Dedifferentiated amniotic fluid mesenchymal stem cell (primary cell): Measurements from ENCODE around the gene CATSPERE.
"Not testable (repeated sequence)": the region's sequence is repeated elsewhere in the genome, so short reads cannot be mapped to it uniquely, and the experiment has no call there.

Experiments
- DNase-seq: peaks from one replicate; pipeline ENCODE4 v3.0.0-alpha.2; 2016; ENCODE audit errors: extremely low spot score

CATSPERE gene

DNA sequence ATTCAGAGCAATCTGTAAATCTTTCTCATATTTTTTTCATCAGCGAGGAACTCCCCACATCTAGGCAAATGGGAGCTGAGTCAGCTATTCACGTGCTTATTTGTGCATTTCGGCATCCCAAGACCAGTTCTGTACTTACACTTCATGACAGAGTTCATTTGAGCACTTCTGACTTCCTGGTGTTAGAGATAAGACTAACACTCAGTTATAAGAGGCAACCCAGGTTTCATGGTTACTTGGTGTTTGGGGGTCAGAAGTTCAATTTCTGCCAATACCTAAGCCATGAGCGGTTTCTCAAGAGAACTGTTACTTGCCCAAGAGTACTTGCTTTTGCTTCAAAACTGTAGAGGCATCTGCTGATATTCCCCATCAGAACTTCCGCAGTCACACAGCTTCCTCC lies 167.7 kb downstream of the CATSPERE start:
- no peak for DNase-seq

GRCh38 chr1:244633140-244633539 lies 172.1 kb downstream of the CATSPERE start:
- no peak for DNase-seq

GRCh38 chr1:244634546-244634945 lies 173.5 kb downstream of the CATSPERE start:
- DNase-seq, result no peak

GRCh38 chr1:244636488-244637259 lies 175.6 kb downstream of the CATSPERE start:
- DNase-seq, result no peak

GRCh38 chr1:244639561-244639960 lies 178.5 kb downstream of the CATSPERE start:
- no peak for DNase-seq

DNA sequence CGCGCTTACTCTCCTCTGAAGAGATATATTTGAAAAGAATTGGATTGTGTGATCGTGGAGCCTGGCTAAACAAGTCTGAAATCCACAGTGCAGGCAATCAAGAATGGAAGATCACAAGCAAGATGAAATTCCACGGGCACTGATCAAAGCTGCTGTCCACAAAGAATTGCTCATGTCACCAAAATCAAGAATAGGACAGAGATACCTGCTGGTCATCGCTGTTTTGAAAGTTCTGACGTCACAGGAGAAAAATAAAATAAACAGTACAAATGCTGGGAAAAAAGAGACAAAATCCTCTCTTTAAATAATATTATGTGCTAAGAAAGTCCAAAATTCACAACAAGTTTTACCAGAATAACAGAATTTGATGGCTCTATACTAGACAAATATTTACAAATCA lies 179.8 kb downstream of the CATSPERE start:
- no peak for DNase-seq

DNA sequence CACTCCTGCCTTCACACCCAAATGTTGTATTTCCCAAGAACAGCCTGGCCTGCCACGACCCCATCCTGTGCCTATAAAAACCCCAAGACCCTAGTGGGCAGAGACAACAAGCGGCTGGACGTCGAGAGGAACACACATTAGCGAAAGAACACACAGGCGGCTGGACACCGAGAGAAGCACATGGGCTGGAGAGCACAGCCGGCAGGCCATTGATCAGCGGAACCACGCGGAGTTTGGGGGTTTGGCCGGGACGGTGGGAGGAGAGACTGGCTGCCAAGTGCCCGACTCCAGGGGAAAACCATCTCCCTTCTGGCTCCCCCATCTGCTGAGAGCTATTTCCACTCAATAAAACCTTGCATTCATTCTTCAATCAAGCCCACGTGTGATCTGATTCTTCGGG lies 181.5 kb downstream of the CATSPERE start:
- DNase-seq, result no peak

DNA sequence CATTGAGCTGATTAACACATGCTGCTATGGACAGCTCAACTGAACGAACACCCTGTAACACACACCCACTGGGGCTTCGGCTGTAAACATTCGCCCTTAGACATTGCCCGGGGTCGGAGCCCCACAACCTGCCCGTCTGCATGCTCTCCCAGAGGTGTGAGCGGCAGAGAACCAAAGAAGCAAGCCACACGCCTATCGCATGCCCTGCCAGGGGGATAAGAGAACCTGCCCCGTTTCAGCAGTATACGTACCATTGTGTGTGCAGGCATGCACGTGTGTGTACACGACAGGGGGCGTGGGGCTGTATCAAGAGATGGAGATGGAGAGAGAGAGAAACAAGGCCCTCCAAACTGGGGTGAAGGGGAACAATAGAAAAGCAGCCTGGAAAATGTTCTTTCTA lies 181.9 kb downstream of the CATSPERE start:
- DNase-seq, result no peak

DNA sequence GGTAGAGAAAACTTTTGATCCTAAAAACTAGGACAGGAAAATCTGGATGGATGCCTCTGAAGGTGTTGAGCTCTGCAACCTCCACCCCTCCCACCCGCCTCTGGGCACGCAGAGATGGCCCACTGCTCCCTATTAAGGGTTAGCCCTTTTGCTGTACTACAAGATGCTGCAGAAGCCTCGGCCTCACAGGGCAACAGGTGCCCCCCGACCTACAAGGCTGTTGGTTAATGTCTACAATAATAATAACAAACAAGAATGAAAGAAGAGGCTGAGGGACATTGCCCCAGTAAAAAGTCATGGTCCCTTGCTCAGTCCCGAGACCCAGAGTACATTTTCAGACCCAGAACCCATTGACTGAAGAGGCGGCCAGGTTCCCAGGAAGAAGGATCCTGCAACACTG lies 184.3 kb downstream of the CATSPERE start:
- no peak for DNase-seq

DNA sequence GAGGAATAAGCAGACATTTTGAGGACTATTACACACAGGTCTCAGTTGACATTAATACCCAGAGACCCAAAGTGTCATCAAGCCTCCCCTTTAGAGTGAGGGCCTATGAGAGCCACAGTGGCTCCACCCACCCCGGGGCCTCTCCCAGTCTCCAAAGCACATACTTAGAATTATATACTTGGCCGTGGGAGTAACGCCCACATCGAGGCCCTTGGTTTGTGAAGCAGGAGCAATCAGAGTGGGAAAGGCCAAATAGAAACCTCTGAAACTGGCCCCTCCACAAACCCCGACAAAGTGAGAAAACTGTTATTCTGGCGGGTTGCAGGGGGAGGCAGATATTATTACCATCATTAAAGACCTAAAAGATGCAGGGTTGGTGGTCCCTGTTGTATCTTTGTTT lies 184.8 kb downstream of the CATSPERE start:
- DNase-seq, result no peak

DNA sequence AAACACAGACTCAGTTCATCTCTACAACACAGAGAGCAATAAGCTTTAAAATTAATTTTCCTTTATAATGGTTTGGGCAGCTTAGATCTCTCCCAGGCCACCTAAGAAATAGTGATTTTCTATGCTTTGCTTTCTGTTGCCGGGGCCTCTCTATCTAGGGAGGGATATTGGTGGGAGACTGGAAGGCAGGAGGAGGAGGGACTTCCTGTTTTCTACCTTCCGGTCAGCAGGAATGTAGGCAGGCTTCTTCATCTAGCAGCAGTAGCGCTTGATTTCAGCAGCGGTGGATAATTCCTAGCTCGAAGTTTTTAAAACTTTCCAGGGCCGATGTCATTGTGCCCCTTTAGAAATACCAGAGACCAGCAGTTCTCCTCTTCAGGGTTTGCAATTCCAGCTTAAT lies 186.7 kb downstream of the CATSPERE start:
- no peak for DNase-seq

DNA sequence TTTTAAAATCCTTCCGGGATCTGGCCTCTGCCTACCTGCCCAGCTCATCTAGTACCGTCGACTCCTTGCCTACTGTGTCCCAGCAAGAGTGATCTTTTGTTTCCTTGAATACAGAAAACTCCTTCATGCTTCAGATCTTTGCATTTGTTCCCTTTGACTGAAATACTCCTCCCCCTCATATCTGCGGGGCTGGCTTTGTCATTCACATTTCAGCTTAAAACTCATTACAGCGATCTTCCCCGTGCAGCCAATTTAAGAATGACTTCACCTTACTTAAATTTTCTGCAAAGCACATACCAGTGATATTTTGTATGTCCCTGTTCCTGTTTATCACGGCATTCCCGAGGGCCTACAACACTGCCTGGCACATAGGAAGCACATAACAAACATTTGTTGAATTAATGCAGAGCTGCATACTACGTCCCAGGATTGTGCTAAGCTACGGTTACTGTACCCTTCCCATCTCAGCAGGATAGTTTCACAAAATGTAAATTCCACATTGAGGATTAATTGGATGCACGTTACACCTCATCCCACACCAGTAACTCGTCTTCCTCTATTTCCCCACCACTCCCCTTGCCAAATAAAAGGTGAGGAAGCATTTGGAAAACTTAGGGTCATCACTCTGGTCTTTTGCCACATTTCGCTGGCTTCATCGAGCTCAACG lies 191.0 kb downstream of the CATSPERE start:
- DNase-seq, result no peak

DNA sequence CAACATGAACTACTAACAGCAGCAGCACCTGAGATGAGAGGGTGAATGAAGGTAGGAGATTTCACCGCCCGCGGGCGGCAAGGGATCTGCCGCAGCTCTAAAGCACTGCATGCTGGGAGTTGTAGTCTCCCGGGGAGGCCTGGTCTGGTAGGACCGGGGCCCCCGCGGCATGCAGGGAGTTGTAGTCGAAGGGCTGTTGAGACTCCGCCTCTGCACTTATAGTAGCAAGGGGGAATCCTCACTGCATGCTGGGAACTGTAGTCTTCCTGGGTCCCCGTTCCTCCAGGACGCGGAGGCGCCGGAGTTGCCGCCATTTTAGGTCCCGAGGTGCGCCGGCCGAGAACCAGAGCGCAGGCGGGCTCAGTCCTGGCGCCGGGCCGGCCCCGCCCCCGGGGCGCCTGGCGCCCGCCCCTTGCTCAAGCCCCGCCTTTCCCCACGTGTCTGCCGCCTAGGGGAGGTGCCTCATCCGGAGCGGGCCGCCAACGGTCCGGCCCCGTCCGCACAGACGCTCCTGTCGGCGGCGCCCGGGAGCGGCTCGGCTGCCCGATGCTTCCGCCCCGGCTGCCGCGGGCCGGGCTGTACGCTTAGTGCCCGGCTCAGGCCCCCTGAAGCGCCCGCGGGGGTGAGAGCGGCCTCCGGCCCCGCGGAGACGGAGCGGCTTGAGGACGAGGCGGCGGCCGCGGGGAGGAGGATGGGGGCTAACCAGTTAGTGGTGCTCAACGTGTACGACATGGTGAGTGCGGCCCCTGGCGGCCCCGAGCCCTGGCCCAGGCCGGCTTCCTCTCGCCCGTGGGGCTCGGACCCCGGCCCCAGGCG lies 191.8 kb downstream of the CATSPERE start, which contains the start of gene DESI2:
Gene DESI2 (plus strand): TSS at position 504 of the 816 bp plus-strand sequence. CDS start 188 bp downstream, at position 692.
- DNase-seq, result peak; percentile 100

GRCh38 chr1:244653439-244654107 lies 192.5 kb downstream of the CATSPERE start:
- no peak for DNase-seq

- no peak for DNase-seq
These were observed 193.3 kb downstream of the CATSPERE start for GRCh38 chr1:244654108-244655038.

- no peak for DNase-seq
These were observed 194.1 kb downstream of the CATSPERE start for GRCh38 chr1:244655186-244655585.

GRCh38 chr1:244657421-244657820 lies 196.3 kb downstream of the CATSPERE start:
- no peak for DNase-seq

- no peak for DNase-seq
These were observed 198.6 kb downstream of the CATSPERE start for GRCh38 chr1:244659694-244660093.

DNA sequence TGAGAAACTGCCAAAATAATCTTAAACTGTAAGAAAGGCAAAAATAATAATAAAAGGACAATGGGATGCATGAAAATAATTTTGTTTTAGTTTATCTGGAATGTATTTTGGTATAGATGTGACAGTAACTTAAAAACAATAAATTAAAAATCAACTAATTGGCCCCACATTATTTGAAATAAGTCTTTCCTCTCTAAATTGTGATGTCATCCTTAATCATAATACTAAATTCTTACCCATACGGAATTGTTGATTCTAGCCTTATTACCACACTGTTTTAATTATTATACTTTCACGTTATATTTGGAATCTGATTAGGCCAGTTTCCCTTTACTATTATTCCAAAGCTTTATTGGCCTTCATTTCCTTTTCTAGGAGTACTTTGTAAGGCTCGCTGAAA lies 199.5 kb downstream of the CATSPERE start:
- DNase-seq, result no peak

DNA sequence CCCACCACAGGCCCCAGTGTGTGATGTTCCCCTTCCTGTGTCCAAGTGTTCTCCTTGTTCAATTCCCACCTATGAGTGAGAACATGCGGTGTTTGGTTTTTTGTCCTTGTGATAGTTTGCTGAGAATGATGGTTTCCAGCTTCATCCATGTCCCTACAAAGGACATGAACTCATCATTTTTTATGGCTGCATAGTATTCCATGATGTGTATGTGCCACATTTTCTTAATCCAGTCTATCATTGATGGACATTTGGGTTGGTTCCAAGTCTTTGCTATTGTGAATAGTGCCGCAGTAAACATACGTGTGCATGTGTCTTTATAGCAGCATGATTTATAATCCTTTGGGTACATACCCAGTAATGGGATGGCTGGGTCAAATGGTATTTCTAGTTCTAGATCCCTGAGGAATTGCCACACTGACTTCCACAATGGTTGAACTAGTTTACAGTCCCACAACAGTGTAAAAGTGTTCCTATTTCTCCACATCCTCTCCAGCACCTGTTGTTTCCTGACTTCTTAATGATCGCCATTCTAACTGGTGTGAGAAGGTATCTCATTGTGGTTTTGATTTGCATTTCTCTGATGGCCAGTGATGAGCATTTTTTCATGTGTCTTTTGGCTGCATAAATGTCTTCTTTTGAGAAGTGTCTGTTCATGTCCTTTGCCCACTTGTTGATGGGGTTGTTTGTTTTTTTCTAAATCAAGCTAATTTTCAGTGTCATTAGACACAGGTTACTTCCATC lies 200.7 kb downstream of the CATSPERE start:
- DNase-seq, result not testable (repeated sequence)
